Liver (tissue), 3 donors: ENCODE data around the gene MAPK4.
"Not testable (repeated sequence)": the region's sequence is repeated elsewhere in the genome, so short reads cannot be mapped to it uniquely, and the experiment has no call there.

Source experiments
- FOXA1 ChIP-seq: IDR thresholded peaks from 2 replicates; pipeline ENCODE4 v1.6.1; 2016; ENCODE audit warnings: antibody characterized with exemption
- GABPA ChIP-seq, 2 donors: IDR thresholded peaks in 1 of 2; conservative IDR thresholded peaks in 1 of 2; 2 replicates each; pipeline ENCODE4 v1.6.1; 2016; ENCODE audit warnings: antibody characterized with exemption in 2 of 2, mild to moderate bottlenecking in 1 of 2, moderate library complexity in 1 of 2
- RAD21 ChIP-seq, 2 donors: IDR thresholded peaks; 2 replicates each; pipeline ENCODE4 v1.6.1; 2016; ENCODE audit warnings: antibody characterized with exemption in 2 of 2, mild to moderate bottlenecking in 2 of 2
- REST ChIP-seq: IDR thresholded peaks from 2 replicates; pipeline ENCODE4 v1.6.1; 2016; ENCODE audit warnings: antibody characterized with exemption, mild to moderate bottlenecking
- RXRA ChIP-seq, 2 donors: IDR thresholded peaks; 2 replicates each; pipeline ENCODE4 v1.6.1; 2017 to 2018; ENCODE audit warnings: antibody characterized with exemption in 2 of 2, mild to moderate bottlenecking in 1 of 2
- TAF1 ChIP-seq: conservative IDR thresholded peaks from 2 replicates; pipeline ENCODE4 v1.6.1; 2016; ENCODE audit warnings: antibody characterized with exemption, mild to moderate bottlenecking
- ZBTB33 ChIP-seq: IDR thresholded peaks from 2 replicates; pipeline ENCODE4 v1.6.1; 2016; ENCODE audit warnings: antibody characterized with exemption
- TF ChIP-seq, protein P1 (sequence below): fragments of 150-350 bp; IDR thresholded peaks from 2 replicates; pipeline ENCODE4 v1.5.1; 2017; ENCODE audit warnings: improper control_type of control experiment, low read depth, low read length; ENCODE audit not compliant: missing input control
- TF ChIP-seq, protein P2 (sequence below): IDR thresholded peaks from 2 replicates; pipeline ENCODE4 v1.6.1; 2016; ENCODE audit warnings: antibody characterized with exemption
- donor health status: healthy.
- donor health status: healthy.

GRCh38 chr18:50551651-50552050, 8.2 kb upstream of the MAPK4 start:
- TF ChIP-seq, protein P1, sequence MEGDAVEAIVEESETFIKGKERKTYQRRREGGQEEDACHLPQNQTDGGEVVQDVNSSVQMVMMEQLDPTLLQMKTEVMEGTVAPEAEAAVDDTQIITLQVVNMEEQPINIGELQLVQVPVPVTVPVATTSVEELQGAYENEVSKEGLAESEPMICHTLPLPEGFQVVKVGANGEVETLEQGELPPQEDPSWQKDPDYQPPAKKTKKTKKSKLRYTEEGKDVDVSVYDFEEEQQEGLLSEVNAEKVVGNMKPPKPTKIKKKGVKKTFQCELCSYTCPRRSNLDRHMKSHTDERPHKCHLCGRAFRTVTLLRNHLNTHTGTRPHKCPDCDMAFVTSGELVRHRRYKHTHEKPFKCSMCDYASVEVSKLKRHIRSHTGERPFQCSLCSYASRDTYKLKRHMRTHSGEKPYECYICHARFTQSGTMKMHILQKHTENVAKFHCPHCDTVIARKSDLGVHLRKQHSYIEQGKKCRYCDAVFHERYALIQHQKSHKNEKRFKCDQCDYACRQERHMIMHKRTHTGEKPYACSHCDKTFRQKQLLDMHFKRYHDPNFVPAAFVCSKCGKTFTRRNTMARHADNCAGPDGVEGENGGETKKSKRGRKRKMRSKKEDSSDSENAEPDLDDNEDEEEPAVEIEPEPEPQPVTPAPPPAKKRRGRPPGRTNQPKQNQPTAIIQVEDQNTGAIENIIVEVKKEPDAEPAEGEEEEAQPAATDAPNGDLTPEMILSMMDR: not testable (repeated sequence)
- TF ChIP-seq REST; RXRA (IDR thresholded peaks at IDR 0.05); TAF1; GABPA (IDR thresholded peaks at IDR 0.05 in 1 of 2, conservative IDR thresholded peaks at IDR 0.05 in 1 of 2); RAD21 (IDR thresholded peaks at IDR 0.05); ZBTB33; FOXA1: not testable (repeated sequence)
- TF ChIP-seq, protein P2, sequence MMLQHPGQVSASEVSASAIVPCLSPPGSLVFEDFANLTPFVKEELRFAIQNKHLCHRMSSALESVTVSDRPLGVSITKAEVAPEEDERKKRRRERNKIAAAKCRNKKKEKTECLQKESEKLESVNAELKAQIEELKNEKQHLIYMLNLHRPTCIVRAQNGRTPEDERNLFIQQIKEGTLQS: not testable (repeated sequence)
